NCI-H526 treated with DMSO at 0.1 percent for 48 hours (cell line): ENCODE data around the gene KIF6.

Source experiments
- DNase-seq: peaks from one replicate; lab custom pipeline; 2025; lab: John Stamatoyannopoulos, UW

The KIF6 gene

GRCh38 chr6:39378175-39378959 lies 346.8 kb downstream of the KIF6 start:
- DNase-seq = no peak

- peak; percentile 18 for DNase-seq
Observed at GRCh38 chr6:39377539-39377950, 347.7 kb downstream of the KIF6 start.

DNA sequence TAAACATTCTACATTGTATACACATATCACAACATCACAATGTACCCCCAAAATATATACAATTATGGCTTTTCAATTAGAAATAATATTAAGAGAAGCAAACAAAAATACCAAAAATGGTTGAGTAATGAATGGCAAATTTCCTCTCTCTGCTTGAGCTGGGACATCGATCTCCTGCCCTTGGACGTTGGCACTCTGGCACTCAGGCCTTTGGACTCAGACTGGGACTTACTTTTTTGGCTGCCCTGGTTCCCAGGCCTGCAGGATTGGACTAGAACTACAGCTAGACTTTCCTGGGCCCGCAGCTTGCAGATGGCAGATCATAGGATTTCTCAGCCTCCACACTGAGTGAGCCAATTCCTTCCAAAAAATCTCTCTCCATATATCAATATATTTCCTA lies 349.8 kb downstream of the KIF6 start:
- DNase-seq = no peak

GRCh38 chr6:39370390-39370789 lies 354.8 kb downstream of the KIF6 start:
- DNase-seq = no peak

DNA sequence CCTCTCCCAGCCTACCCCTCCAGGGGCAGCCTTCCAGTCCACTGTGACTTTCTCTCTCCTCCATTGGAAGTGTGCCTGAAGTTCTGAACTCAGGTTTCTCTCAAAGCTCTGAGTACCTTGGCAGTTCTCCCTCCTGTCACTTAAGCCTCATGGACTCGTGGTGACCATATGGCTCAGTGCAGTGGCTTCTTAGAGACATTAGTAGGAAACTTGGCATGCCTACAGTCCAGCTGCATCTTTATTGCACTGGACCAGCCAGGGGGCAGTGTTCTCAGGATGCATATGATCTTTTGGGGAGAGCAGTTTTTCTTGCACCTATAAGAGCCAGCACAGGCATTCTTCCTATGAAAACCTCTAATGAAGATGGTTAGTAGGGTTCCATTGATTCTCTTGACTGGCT lies 355.2 kb downstream of the KIF6 start:
- no peak for DNase-seq

DNA sequence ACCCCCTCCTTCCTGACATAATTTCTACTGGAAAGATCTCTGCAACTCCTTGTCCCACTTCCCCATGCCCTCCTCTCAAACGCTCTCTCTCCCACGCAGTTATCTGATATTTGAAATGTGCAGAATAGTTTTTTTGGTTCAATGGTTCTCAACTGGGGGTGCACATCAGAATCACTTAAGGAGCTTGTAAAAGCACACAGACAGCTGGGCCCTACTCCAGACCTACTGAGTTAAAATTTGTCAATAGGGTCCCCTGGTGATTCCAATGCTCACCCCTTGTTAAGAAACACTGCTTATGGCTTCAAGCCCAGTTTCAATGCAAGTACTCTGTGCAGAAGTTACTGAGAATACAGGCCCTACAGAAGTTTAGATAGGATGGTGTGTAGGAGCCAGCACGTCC lies 357.5 kb downstream of the KIF6 start:
- no peak for DNase-seq

- no peak for DNase-seq
Observed at GRCh38 chr6:39366931-39367618, 358.1 kb downstream of the KIF6 start.

GRCh38 chr6:39365281-39366074 lies 359.7 kb downstream of the KIF6 start:
- DNase-seq = no peak

- no peak for DNase-seq
Observed at GRCh38 chr6:39363280-39363679, 361.9 kb downstream of the KIF6 start.

DNA sequence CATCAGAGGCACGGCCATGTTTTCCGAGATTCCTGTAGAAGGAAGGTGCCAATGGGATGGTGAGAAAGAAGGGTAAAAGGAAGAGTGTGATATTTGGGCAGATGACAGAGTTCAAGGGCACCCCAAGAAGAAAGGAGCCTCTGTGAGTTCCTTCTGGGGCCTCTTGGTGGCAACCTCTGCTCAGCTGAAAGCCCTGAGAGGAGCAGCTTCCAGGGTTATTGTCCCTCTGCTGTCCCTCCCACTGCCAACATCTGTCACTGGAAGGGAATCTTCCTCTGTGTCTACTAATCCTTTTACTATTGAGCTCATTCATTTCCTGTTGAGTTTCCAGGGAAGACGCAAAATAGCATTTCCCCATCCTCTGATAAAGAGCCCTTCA lies 362.7 kb downstream of the KIF6 start:
- no peak for DNase-seq

GRCh38 chr6:39361657-39362486 lies 363.3 kb downstream of the KIF6 start:
- peak; percentile 60 for DNase-seq

DNA sequence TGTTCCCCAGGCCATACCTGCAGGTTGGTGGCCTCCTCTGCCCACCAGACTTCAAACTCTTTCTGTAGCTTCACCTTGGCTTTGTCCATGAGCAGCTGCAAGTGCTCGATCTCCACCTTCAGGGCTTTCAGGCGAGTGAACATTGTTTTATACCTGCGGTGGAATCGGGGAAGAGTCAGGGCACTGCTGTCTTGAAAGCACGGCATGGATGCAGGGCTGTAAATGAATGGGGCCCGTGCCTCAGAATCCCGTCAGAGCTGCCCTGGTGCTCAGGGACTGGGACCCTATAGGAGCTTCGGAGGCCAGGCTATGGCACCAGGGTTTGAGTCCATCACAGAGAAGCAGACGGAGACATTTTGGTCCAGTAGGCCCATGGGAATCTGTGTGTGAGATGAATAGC lies 364.8 kb downstream of the KIF6 start:
- no peak for DNase-seq

DNA sequence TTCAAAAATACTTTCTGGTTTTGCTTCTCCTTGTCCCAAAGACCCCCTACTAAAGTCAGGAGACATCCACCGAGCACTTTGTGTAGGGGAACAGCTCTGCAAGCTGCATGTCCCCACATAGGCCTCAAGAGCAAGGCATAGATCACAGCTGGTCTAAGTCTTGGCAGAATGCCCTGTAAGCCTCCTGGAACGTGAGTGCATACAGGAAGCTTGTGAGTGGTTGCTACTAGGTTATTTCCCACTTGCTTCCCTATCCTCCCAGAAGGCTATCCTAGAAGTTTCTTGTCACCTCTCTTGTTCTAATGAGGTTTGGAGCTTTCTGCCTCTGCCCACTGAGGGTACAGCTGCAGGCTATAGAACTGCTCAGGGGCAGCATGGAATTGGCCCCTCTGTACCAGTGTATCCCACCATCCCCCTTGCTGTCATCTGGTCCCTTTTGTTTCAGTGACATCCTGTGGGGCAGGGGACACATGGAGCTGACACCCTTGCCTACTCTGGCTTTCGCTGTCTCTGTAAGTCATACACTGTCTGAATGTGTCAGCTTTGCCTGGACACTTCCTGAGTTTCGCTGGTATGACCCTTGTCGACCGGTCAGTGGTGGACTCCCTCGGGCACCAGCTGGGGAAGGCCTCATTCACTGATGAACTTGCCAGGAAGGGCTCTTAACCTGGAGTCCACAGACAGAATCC lies 367.1 kb downstream of the KIF6 start:
- DNase-seq = no peak

DNA sequence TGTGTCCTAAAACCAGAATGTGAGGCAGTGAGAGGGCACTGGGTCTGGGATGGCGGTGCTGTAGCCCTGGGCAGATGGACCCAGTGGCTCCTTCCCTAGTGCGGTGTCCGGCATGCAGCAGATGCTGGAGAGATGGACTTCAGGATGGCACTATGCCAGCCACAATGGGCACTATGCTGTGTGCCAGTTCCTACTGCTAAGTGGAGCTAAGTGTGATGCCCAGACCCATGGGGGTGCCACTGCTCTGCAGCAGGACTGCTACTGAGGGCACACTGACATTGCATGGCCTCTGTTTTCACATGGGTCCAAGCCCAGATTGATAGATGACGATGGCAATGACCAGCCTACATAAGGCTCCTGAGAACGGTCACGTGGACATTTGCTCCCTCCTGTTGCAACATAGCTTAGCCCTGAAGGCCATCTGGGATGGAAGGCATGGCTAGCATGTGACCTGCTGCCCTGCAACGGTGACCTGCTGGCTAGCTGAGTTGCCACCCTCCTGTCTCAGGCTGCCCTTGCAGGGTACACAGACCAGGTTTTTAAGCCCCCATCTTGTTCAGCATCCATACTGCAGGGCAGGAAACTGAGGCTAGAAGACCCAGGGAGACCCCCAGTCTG lies 371.4 kb downstream of the KIF6 start:
- DNase-seq = no peak

DNA sequence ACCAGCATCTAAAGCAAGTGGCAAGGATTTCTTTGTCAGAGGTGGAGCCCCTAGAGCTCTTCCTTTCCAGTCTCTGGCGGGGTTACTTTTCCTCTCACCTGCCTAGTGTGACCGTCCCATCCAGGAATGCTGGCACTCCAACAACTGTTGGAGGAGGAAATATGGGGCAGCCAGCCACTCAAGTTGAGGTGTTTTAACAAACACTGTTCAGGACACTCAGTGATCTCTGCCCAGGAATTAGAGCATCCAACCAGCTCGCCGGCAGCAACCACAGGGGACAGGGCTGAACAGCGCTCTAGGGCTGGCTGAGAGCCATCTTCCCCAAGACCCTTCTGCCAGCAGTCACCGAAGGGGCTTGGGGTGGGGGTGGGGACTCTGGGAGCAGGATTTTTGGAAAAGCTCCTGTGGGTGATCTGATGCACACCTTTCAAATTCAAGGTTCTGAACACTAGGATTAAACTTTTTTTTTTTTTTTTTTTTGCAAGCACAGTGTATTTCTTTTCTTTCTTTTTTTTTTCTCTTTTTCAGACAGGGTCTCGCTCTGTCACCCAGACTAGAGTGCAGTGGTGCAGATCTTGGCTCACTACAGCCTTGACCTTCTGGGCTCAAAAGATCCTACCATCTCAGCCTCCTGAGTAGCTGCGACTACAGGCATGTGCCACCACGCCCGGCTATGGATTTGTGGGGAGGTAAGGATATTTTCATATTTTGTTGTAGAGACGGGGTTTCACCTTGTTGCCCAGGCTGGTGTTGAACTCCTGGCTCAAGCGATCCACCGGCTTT lies 374.3 kb downstream of the KIF6 start:
- DNase-seq = no peak

DNA sequence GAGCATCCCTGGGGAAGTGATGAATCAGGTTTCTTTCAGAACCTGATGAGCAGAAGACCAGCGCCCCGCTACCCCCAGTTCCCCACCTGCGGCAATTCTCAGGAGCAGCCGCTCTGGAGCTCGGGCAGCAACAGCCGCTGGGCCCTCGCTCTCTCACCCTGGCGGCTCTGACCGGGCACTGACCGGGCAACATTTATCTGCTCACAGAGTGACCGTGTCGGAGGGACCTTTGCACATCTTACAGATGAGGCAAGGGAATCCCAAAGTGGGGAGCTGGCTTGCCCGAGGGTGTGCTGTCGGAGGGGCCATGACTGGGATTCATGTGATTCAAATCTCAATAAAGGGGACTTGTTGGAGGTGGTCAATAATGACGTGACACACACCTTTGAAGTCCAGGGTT lies 376.5 kb downstream of the KIF6 start:
- DNase-seq = no peak

GRCh38 chr6:39347906-39348585 lies 377.2 kb downstream of the KIF6 start:
- DNase-seq = peak; percentile 33

DNA sequence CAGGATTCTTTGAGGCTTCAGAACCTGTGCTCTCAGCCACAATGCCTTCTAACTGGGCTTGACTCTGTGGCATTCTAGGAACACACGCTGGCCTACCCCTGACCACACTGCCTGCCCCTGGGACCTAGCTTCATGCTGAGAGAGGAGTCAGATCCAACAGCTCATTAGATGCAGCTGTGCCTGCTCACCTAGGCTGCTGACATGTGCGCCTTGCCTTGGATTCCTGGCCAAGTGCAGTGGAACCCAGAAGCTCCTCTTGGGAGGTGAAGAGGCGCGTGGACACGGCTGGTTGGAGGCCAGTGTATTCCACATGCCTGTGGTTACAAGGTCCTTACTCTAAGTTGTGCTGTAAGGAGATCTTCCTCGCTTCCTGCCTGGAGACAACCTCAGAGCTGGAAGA lies 378.0 kb downstream of the KIF6 start:
- no peak for DNase-seq

DNA sequence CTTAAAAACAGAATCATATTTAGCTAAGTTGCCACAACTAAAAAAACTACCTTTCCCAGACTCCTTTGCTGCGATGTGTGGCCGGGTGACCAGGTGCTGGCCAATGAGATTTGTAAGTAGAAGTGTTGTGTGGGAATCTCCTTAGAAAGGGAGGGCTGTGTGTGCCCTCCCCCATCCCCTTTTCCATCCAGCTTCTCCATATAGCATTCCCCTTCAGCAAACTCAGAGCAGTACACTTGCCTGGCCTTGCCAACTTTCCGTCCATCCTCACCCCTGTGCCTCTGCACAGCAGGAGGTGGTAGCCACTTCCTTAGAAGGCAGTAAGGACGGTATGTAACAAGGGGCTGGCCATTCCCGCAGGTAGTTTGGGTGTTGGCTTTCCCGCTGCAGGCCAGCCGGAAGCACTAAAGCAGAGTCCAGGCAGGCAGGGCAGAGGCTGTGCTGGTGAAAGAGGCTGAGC lies 380.4 kb downstream of the KIF6 start:
- DNase-seq = no peak
